Mammary epithelial cell (primary cell): ENCODE data around the gene RCSD1.

Experiments
- CTCF ChIP-seq, 2 donors: IDR thresholded peaks in 1 of 2; conservative IDR thresholded peaks in 1 of 2; 2 replicates each; pipeline ENCODE4 v1.5.1; 2011 to 2012; ENCODE audit warnings: inconsistent platforms in 2 of 2, low read length in 2 of 2, mild to moderate bottlenecking in 2 of 2, control low read depth in 1 of 2, low read depth in 1 of 2; ENCODE audit not compliant: insufficient read depth in 1 of 2; ENCODE audit errors: extremely low read depth in 1 of 2
- EZH2 ChIP-seq: IDR thresholded peaks from 2 replicates; pipeline ENCODE4 v1.6.1; 2012; ENCODE audit warnings: low read length, inconsistent platforms, borderline replicate concordance

GRCh38 chr1:167695147-167695546 is 65.1 kb downstream of the RCSD1 start:
- no peak for TF ChIP-seq CTCF (conservative IDR thresholded peaks at IDR 0.05 in 1 of 2, IDR thresholded peaks at IDR 0.05 in 1 of 2; ENCODE audit: extremely low read depth in 1 of 2, insufficient read depth in 1 of 2, low read depth in 1 of 2, low read length in 2 of 2)
- no peak for TF ChIP-seq EZH2
